K562 (cell line): Measurements from ENCODE around the gene NTM. TPM values are rescaled to one million over a fixed set of nuclear protein-coding genes. Genes with fewer than 3 reads are reported as not detected.

Experiments used
- MGA ChIP-seq: fragments of 450-650 bp; IDR thresholded peaks from 2 replicates; pipeline ENCODE4 v1.6.1; 2016; ENCODE audit warnings: mild to moderate bottlenecking, moderate library complexity
- ZNF165 ChIP-seq: fragments of 250-450 bp; sonication (Bioruptor Pico); IDR thresholded peaks from 2 replicates; pipeline ENCODE4 v1.4.0; 2020; ENCODE audit warnings: borderline replicate concordance
- ZNF444 ChIP-seq: fragments of 250-450 bp; sonication (Bioruptor Pico); IDR thresholded peaks from 2 replicates; pipeline ENCODE4 v1.4.0; 2020; ENCODE audit warnings: mild to moderate bottlenecking, moderate library complexity
- ZNF561 ChIP-seq: fragments of 450-650 bp; formaldehyde crosslinking; conservative IDR thresholded peaks from 2 replicates; pipeline ENCODE4 v1.4.0; 2020; ENCODE audit warnings: mild to moderate bottlenecking, moderate library complexity
- ZNF592 ChIP-seq: fragments of 450-650 bp; IDR thresholded peaks from 2 replicates; pipeline ENCODE4 v1.6.1; 2017; ENCODE audit warnings: antibody characterized with exemption, mild to moderate bottlenecking
- polyA plus RNA-seq, 8 experiments: library from polyadenylated mRNA; depleted of rRNA in 4 of 8; stranded (reverse) in 5 of 8; unstranded in 3 of 8; fragments of >200 nt; fragmentation: Nextera tagmentation in 2 of 8; fragmentation: Illumina TruSeq in 1 of 8; extraction: Ambion mirVana in 2 of 8; extraction: Trizol in 1 of 8; gene quantifications; 2 replicates each; pipeline versions ENCODE4 v1.2.1 to v1.2.3, GENCODE V29; 2011 to 2014; ENCODE audit warnings: inconsistent platforms in 1 of 8, missing spikeins in 1 of 8
- total RNA-seq, 7 experiments: library from RNA; depleted of rRNA in 6 of 7; stranded (reverse); fragments of >200 nt in 6 of 7; fragmentation: Illumina TruSeq in 2 of 7; extraction: Trizol in 2 of 7; gene quantifications; 2 replicates each; pipeline versions ENCODE4 v1.2.1 to v1.2.3, GENCODE V29; 2011 to 2021; ENCODE audit warnings: low replicate concordance in 1 of 7

Gene NTM
- total and polyA plus RNA-seq, 9 of the 15 experiments (the other 6 are each of a cell fraction or from before 2014, with no cell fraction given) = not detected

- no peak for TF ChIP-seq MGA
- TF ChIP-seq ZNF165 (CRISPR knock-in tag) = no peak
- TF ChIP-seq ZNF592 = no peak
- TF ChIP-seq ZNF561 (CRISPR knock-in tag) = no peak
- no peak for TF ChIP-seq ZNF444 (CRISPR knock-in tag)
Measured at GRCh38 chr11:132296946-132297610, 926.7 kb downstream of the NTM start (continued).
